HEK293T (cell line): ENCODE data around the gene RNU6-9.

Experiments
- BHLHE40 ChIP-seq: fragments of 450-650 bp; IDR thresholded peaks from 2 replicates; pipeline ENCODE4 v1.6.1; 2016; ENCODE audit warnings: mild to moderate bottlenecking, moderate library complexity, borderline replicate concordance
- ELF4 ChIP-seq: fragments of 450-650 bp; IDR thresholded peaks from 2 replicates; pipeline ENCODE4 v1.6.1; 2017; ENCODE audit warnings: antibody characterized with exemption
- FOXA1 ChIP-seq: fragments of 450-650 bp; IDR thresholded peaks from 2 replicates; pipeline ENCODE4 v1.6.1; 2016; ENCODE audit warnings: mild to moderate bottlenecking
- FOXK2 ChIP-seq: fragments of 450-650 bp; IDR thresholded peaks from 2 replicates; pipeline ENCODE4 v1.6.1; 2016; ENCODE audit warnings: mild to moderate bottlenecking
- FOXM1 ChIP-seq: fragments of 450-650 bp; IDR thresholded peaks from 2 replicates; pipeline ENCODE4 v1.6.1; 2017; ENCODE audit warnings: mild to moderate bottlenecking, borderline replicate concordance
- L3MBTL2 ChIP-seq: fragments of 450-650 bp; conservative IDR thresholded peaks from 2 replicates; pipeline ENCODE4 v1.6.1; 2016; ENCODE audit warnings: mild to moderate bottlenecking
- LEF1 ChIP-seq: fragments of 450-650 bp; IDR thresholded peaks from 2 replicates; pipeline ENCODE4 v1.6.1; 2017; ENCODE audit warnings: mild to moderate bottlenecking, borderline replicate concordance
- SP1 ChIP-seq: fragments of 450-650 bp; IDR thresholded peaks from 2 replicates; pipeline ENCODE4 v1.6.1; 2017
- SUZ12 ChIP-seq: fragments of 450-650 bp; IDR thresholded peaks from 2 replicates; pipeline ENCODE4 v1.6.1; 2016; ENCODE audit warnings: mild to moderate bottlenecking
- TARDBP ChIP-seq: fragments of 450-650 bp; IDR thresholded peaks from 2 replicates; pipeline ENCODE4 v1.6.1; 2016
- ZNF384 ChIP-seq: fragments of 450-650 bp; IDR thresholded peaks from 2 replicates; pipeline ENCODE4 v1.6.1; 2016

DNA sequence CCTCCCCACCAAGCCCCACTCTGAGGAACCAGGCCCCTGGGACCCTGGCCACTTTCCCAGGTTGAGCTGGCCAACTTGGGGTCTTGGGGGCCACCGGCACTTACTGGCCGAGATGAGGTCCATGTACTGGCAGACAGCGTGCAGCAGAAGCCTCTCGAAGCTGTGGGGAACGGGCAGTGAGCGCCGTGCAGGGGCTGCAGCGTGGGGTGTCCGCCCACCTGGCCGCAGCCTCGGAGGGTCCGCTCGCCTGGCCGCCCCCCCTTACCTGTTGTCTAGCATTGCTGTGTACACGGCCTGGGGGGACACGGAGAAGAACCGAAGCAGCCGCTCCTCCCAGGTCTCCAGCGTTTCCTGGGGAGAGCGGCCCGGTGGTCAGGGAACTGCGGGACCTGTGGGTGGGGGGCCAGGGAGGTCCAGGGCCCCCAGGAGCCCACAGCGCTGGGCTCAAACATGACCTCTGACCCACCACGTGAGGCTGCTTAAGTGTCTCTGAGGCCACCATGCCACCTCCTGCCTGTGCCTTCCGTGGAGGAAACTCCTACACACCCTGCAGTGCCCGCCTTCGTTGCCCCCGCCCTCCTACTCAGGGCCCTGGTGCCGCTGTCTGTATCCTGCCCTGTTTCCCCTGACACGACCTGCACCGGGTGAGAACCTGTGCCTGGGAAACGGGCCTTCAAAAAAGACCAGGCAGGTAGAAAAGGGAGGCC, 6.2 kb downstream of the RNU6-9 start:
- TF ChIP-seq FOXA1, result no peak
- no peak for TF ChIP-seq ELF4
- no peak for TF ChIP-seq FOXM1
- TF ChIP-seq ZNF384, result no peak
- TF ChIP-seq FOXK2, result no peak
- TF ChIP-seq TARDBP, result no peak
- no peak for TF ChIP-seq BHLHE40
- no peak for TF ChIP-seq SP1
- no peak for TF ChIP-seq SUZ12
- no peak for TF ChIP-seq L3MBTL2
- no peak for TF ChIP-seq LEF1
